Endothelial cell of umbilical vein (primary cell): Measurements from ENCODE around the gene CYP4V2. TPM values are rescaled to one million over a fixed set of nuclear protein-coding genes. Genes with fewer than 3 reads are reported as not detected.

Experiments used
- BruUV-seq: library from RNA; stranded (reverse); fragments of 400-500 nt; replicated peaks from 2 replicates; lab custom pipeline; 2021; lab: Mats Ljungman, UMichigan
- CTCF ChIA-PET: fragments of 300-600, 350-600 bp; sonication (Branson Sonifier 250); formaldehyde crosslinking; loops from one replicate; lab custom pipeline; 2021; ENCODE audit warnings: antibody characterized with exemption, inconsistent platforms; lab: Charles Lee
- POLR2A ChIA-PET: fragments of 300-600, 350-600 bp; sonication (Branson Sonifier 250); formaldehyde crosslinking; loops from one replicate; lab custom pipeline; 2021; ENCODE audit warnings: antibody characterized with exemption, inconsistent platforms; lab: Charles Lee
- DNase-seq: peaks from one replicate; pipeline ENCODE4 v3.0.0-alpha.2; 2011; ENCODE audit warnings: low read depth, low spot score
- FAIRE-seq: peaks from 2 replicates; lab custom pipeline; 2011; peaks lifted over from hg19 to GRCh38; lab: Jason Lieb, UNC
- H2AFZ ChIP-seq: 2 replicates; pipeline ENCODE4 v1.6.0; 2012; ENCODE audit warnings: low read depth, low read length, control low read depth, inconsistent platforms
- H3K27ac ChIP-seq: 2 replicates; pipeline ENCODE4 v1.5.1; 2011; ENCODE audit warnings: low read depth, mild to moderate bottlenecking, control low read depth, low read length, moderate library complexity; ENCODE audit not compliant: insufficient read depth
- H3K27me3 ChIP-seq, 2 experiments: 2 replicates each; pipeline versions ENCODE4 v1.6.0 to v1.6.1; 2011; ENCODE audit warnings: low read length in 2 of 2, mixed read lengths in 1 of 2; ENCODE audit not compliant: control insufficient read depth in 2 of 2, insufficient read depth in 2 of 2
- H3K36me3 ChIP-seq, 2 experiments: 2 replicates in 1 of 2; 3 replicates in 1 of 2; pipeline ENCODE4 v1.5.1; 2011; ENCODE audit warnings: low read length in 2 of 2, mild to moderate bottlenecking in 1 of 2, moderate library complexity in 1 of 2; ENCODE audit not compliant: control insufficient read depth in 2 of 2, insufficient read depth in 2 of 2; ENCODE audit errors: extremely low read depth in 1 of 2
- H3K4me1 ChIP-seq: 3 replicates; pipeline ENCODE4 v1.5.1; 2011; ENCODE audit warnings: mild to moderate bottlenecking, low read length; ENCODE audit not compliant: control insufficient read depth, insufficient read depth; ENCODE audit errors: extremely low read depth
- H3K4me2 ChIP-seq: 2 replicates; pipeline ENCODE4 v1.6.1; 2011; ENCODE audit warnings: low read length, control low read depth, mixed read lengths; ENCODE audit not compliant: insufficient read depth
- H3K4me3 ChIP-seq, 3 experiments: fragments of 200-600 bp in 1 of 3; sonication (generic), shearing (Covaris generic) in 1 of 3; replicated peaks in 1 of 3; 2 replicates each; pipeline ENCODE4 v1.5.1; 2011 to 2016; ENCODE audit warnings: control low read depth in 3 of 3, low read length in 3 of 3, mild to moderate bottlenecking in 2 of 3, inconsistent platforms in 1 of 3, low read depth in 1 of 3, moderate library complexity in 1 of 3; ENCODE audit not compliant: insufficient read depth in 1 of 3
- H3K79me2 ChIP-seq: 2 replicates; pipeline ENCODE4 v1.6.0; 2012; ENCODE audit warnings: low read length, inconsistent platforms; ENCODE audit not compliant: control insufficient read depth, insufficient read depth
- H3K9ac ChIP-seq: replicated peaks from 2 replicates; pipeline ENCODE3; 2011; ENCODE audit warnings: low read length, control low read depth; ENCODE audit not compliant: insufficient read depth; ENCODE audit errors: extremely low read depth
- H3K9me1 ChIP-seq: replicated peaks from 3 replicates; pipeline ENCODE4 v1.6.0; 2011; ENCODE audit warnings: mild to moderate bottlenecking, low read length; ENCODE audit not compliant: control insufficient read depth, insufficient read depth; ENCODE audit errors: extremely low read depth
- H3K9me3 ChIP-seq: replicated peaks from 2 replicates; pipeline ENCODE4 v1.5.1; 2012; ENCODE audit warnings: low read length, inconsistent platforms; ENCODE audit not compliant: control insufficient read depth, insufficient read depth
- H4K20me1 ChIP-seq: replicated peaks from 2 replicates; pipeline ENCODE3; 2011; ENCODE audit warnings: mild to moderate bottlenecking, low read length; ENCODE audit not compliant: control insufficient read depth, insufficient read depth; ENCODE audit errors: extremely low read depth
- CTCF ChIP-seq, 2 donors: IDR thresholded peaks; 1 replicate in 1 of 2; 2 replicates in 1 of 2; pipeline ENCODE4 v1.5.1; 2011; ENCODE audit warnings: low read length in 2 of 2, mild to moderate bottlenecking in 2 of 2, moderate library complexity in 2 of 2, control low read depth in 1 of 2, inconsistent platforms in 1 of 2, low read depth in 1 of 2; ENCODE audit not compliant: insufficient read depth in 1 of 2; ENCODE audit errors: extremely low read depth in 1 of 2
- EZH2 ChIP-seq: IDR thresholded peaks from 2 replicates; pipeline ENCODE4 v1.6.1; 2012; ENCODE audit warnings: borderline replicate concordance, low read depth, mild to moderate bottlenecking, moderate library complexity, low read length, inconsistent platforms; ENCODE audit not compliant: severe bottlenecking
- FOS ChIP-seq: IDR thresholded peaks from 2 replicates; pipeline ENCODE4 v1.6.1; 2011; ENCODE audit warnings: mild to moderate bottlenecking, low read length, moderate library complexity, borderline replicate concordance; ENCODE audit not compliant: insufficient read depth
- GATA2 ChIP-seq: IDR thresholded peaks from 2 replicates; pipeline ENCODE4 v1.7.0; 2011; ENCODE audit warnings: low read depth, mild to moderate bottlenecking, moderate library complexity, mixed read lengths, low read length; ENCODE audit not compliant: insufficient read length, insufficient read depth
- JUN ChIP-seq: IDR thresholded peaks from 2 replicates; pipeline ENCODE4 v1.6.1; 2011; ENCODE audit warnings: borderline replicate concordance, low read depth; ENCODE audit not compliant: insufficient read length, insufficient read depth
- MAX ChIP-seq: IDR thresholded peaks from 2 replicates; pipeline ENCODE4 v1.6.1; 2011; ENCODE audit not compliant: insufficient read depth, insufficient read length
- MYC ChIP-seq: IDR thresholded peaks from one replicate; pipeline ENCODE4 v1.6.1; 2011; ENCODE audit warnings: mild to moderate bottlenecking, low read depth, low read length
- POLR2A ChIP-seq: IDR thresholded peaks from 2 replicates; pipeline ENCODE4 v1.6.1; 2012; ENCODE audit warnings: low read depth, mild to moderate bottlenecking, control low read depth, low read length
- POLR2AphosphoS5 ChIP-seq: IDR thresholded peaks from 2 replicates; pipeline ENCODE4 v1.6.1; 2012; ENCODE audit warnings: low read depth, mild to moderate bottlenecking, control low read depth, low read length, moderate library complexity; ENCODE audit not compliant: insufficient read depth
- dilution Hi-C: fragments of 300-500 bp; cut with MboI; formaldehyde crosslinking; loops from one replicate; pipeline ENCODE4 v1.15.0; 2019; ENCODE audit warnings: low sequenced_read_pairs; ENCODE audit not compliant: extremely low pct_ligation_motif_present
- intact Hi-C: fragments of 100-400 bp; cut with micrococcal nuclease; formaldehyde crosslinking; loops from one replicate; pipeline ENCODE4 v1.10.0; 2022
- polyA plus RNA-seq, 4 experiments: library from polyadenylated mRNA; depleted of rRNA in 3 of 4; stranded (reverse) in 3 of 4; unstranded in 1 of 4; fragments of >200 nt; gene quantifications; 2 replicates each; pipeline versions ENCODE4 v1.2.1 to v1.2.3, GENCODE V29; 2011 to 2012; ENCODE audit warnings: missing spikeins in 1 of 4
- total RNA-seq: library from RNA; stranded (reverse); gene quantifications from 2 replicates; pipeline ENCODE4 v1.2.3, GENCODE V29; 2021

CYP4V2 gene
- total and polyA plus RNA-seq, 2 donors (not counting 3 experiments of a cell fraction or from before 2014, with no cell fraction given): 0.28 to 1.7 TPM

GRCh38 chr4:186150926-186151325 is 40.4 kb upstream of the CYP4V2 start:
- dilution Hi-C loops: no loop called here
- CTCF ChIA-PET: interaction anchor here (1.4 kb wide), 1 partner anchor 19 kb away, joined by 3 read pairs; no protein-coding TSS in a partner anchor
- Histone ChIP-seq H3K9ac (no peak overlapping the region), H3K27ac (no peak overlapping the region), H3K9me3 (no peaks in the 10 kb centered on the region), H3K79me2 (no peaks in the 10 kb centered on the region), H4K20me1 (no peaks in the 10 kb centered on the region), H3K27me3 (peaks cover 5 to 8% of the 10 kb centered on the region in 2 experiments), H3K4me2 (no peak overlapping the region), H3K4me3 (no peak overlapping the region), H3K4me1 (no peaks in the 10 kb centered on the region), H3K36me3 (no peaks in the 10 kb centered on the region), H3K9me1 (no peaks in the 10 kb centered on the region), H2AFZ (no peak overlapping the region)
- no peak for DNase-seq
- FAIRE-seq: no peak
- TF ChIP-seq CTCF (IDR thresholded peaks at IDR 0.05; ENCODE audit: extremely low read depth in 1 of 2, insufficient read depth in 1 of 2, low read depth in 1 of 2, low read length in 2 of 2): no peak
- TF ChIP-seq EZH2: no peak
- no peak for TF ChIP-seq MYC
- TF ChIP-seq JUN: no peak
- no peak for TF ChIP-seq POLR2A
- no peak for TF ChIP-seq MAX
- TF ChIP-seq GATA2: no peak
- TF ChIP-seq POLR2AphosphoS5: no peak
- no peak for TF ChIP-seq FOS
- intact Hi-C loops: no loop called here
- POLR2A ChIA-PET: no interaction called here
- no TSS peak for BruUV-seq
